Measurements from ENCODE around the gene BMPR1B. TPM values are rescaled to one million over a fixed set of nuclear protein-coding genes. Genes with fewer than 3 reads are reported as not detected.
"Not testable (repeated sequence)": the region's sequence is repeated elsewhere in the genome, so short reads cannot be mapped to it uniquely, and the experiment has no call there.

BMPR1B gene
- total RNA-seq, 1 experiment from 2014 or later: 0.35 TPM

DNA sequence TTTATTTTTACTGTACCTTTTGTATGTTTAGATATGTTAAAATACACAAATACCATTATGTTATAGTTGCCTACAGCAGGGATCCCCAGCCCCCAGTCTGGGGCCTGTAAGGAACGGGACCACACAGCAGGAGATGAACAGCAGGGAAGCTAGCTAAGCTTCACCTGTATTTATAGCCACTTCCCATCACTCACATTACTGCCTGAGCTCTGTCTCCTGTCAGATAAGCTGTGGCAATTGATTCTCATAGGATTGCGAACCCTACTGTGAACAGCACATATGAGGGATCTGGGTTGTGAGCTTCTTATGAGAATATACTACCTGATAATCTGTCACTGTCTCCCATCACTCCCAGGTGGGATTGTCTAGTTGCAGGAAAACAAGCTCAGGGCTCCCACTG, 73.9 kb downstream of the BMPR1B start:
- no peak overlapping the region for H3K23ac ChIP-seq (ENCODE audit: insufficient read length, low read depth, low read length)
- H3K4me2 ChIP-seq (ENCODE audit: insufficient read depth, insufficient read length, low read length): no peak overlapping the region
- H3K18ac ChIP-seq (ENCODE audit: insufficient read length, low read depth, low read length): no peak overlapping the region
- no peak overlapping the region for H2AK5ac ChIP-seq (ENCODE audit: insufficient read length, low read length)
- no peaks in the 10 kb centered on the region for H3K27me3 Mint-ChIP-seq (ENCODE audit: low read depth)
- no peaks in the 10 kb centered on the region for H3K79me2 ChIP-seq (ENCODE audit: insufficient read depth, low read length)
- H3K23me2 ChIP-seq (ENCODE audit: insufficient read length, low read depth, low read length, poor library complexity, severe bottlenecking): no peaks in the 10 kb centered on the region
- H3K36me3 Mint-ChIP-seq (ENCODE audit: insufficient read depth in 1 of 3, low read depth in 3 of 3): no peaks in the 10 kb centered on the region
- TF ChIP-seq, protein P1, sequence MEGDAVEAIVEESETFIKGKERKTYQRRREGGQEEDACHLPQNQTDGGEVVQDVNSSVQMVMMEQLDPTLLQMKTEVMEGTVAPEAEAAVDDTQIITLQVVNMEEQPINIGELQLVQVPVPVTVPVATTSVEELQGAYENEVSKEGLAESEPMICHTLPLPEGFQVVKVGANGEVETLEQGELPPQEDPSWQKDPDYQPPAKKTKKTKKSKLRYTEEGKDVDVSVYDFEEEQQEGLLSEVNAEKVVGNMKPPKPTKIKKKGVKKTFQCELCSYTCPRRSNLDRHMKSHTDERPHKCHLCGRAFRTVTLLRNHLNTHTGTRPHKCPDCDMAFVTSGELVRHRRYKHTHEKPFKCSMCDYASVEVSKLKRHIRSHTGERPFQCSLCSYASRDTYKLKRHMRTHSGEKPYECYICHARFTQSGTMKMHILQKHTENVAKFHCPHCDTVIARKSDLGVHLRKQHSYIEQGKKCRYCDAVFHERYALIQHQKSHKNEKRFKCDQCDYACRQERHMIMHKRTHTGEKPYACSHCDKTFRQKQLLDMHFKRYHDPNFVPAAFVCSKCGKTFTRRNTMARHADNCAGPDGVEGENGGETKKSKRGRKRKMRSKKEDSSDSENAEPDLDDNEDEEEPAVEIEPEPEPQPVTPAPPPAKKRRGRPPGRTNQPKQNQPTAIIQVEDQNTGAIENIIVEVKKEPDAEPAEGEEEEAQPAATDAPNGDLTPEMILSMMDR (conservative IDR thresholded peaks at IDR 0.05): no peak
- no peaks in the 10 kb centered on the region for H3K9me3 ChIP-seq (ENCODE audit: control insufficient read depth, low read depth, low read length)
- H3K4me3 Mint-ChIP-seq: no peak overlapping the region
- H2BK5ac ChIP-seq (ENCODE audit: insufficient read length, low read length): no peak overlapping the region
- no peak overlapping the region for H4K91ac ChIP-seq (ENCODE audit: insufficient read length, low read depth, low read length)
- WGBS (ENCODE audit: extremely low coverage, insufficient read length, low lambda C conversion rate): no CpG with 5 or more reads among the region's 2 CpGs
- peaks cover 3% of the 10 kb centered on the region for H4K20me1 ChIP-seq (ENCODE audit: control insufficient read depth, insufficient read depth, insufficient read length)
- H3K4ac ChIP-seq (ENCODE audit: low read depth, low read length): no peak overlapping the region
- H3T11ph ChIP-seq (ENCODE audit: low read length): no peak overlapping the region
- peaks cover 4 to 6% of the 10 kb centered on the region in 2 experiments for H3K4me1 Mint-ChIP-seq
- H3K79me1 ChIP-seq (ENCODE audit: insufficient read depth, low read depth, low read length, poor library complexity, severe bottlenecking): no peaks in the 10 kb centered on the region
- no peak overlapping the region for H4K5ac ChIP-seq (ENCODE audit: insufficient read length, low read depth, low read length)
- DNase-seq: no peak
- no peaks in the 10 kb centered on the region for H3K9me3 Mint-ChIP-seq
- no peak overlapping the region for H3K27ac Mint-ChIP-seq
- no peak overlapping the region for H2BK120ac ChIP-seq (ENCODE audit: low read depth, low read length, poor library complexity, severe bottlenecking)
- H3K14ac ChIP-seq (ENCODE audit: insufficient read depth, low read length): no peak overlapping the region
- H3K27me3 ChIP-seq (ENCODE audit: insufficient read depth, low read length): no peaks in the 10 kb centered on the region
- H2BK12ac ChIP-seq (ENCODE audit: insufficient read length, low read depth, low read length): no peak overlapping the region
- H2AFZ ChIP-seq (ENCODE audit: low read length): no peak overlapping the region
- H3K27ac ChIP-seq (ENCODE audit: insufficient read length, low read depth, low read length): no peak overlapping the region
- no peak overlapping the region for H3K9ac ChIP-seq (ENCODE audit: extremely low read depth, insufficient read length, low read length)
- H2BK15ac ChIP-seq (ENCODE audit: low read depth, low read length): no peak overlapping the region
- H2BK20ac ChIP-seq (ENCODE audit: low read depth, low read length, poor library complexity, severe bottlenecking): no peak overlapping the region
- no peak overlapping the region for H3K56ac ChIP-seq (ENCODE audit: insufficient read length, low read depth, low read length)
- H4K8ac ChIP-seq (replicated peaks; ENCODE audit: insufficient read length, low read depth, low read length): no peak overlapping the region
- H3K4me1 ChIP-seq (ENCODE audit: insufficient read depth, low read length): no peaks in the 10 kb centered on the region

DNA sequence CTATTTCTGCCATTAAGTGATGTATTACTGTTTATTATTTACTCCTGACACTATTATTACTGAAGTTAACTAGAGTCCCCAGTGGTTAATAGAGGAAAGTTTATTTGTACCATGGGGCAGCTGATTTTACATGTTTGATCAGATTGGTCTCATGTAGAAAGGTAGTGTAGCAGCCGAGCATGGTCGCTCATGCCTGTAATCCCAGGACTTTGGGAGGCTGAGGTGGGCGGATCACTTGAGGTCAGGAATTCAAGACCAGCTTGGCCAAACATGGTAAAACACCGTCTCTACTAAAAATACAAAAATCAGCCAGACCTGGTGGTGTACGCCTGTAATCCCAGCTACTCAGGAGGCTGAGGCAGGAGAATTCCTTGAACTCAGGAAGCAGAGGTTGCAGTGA, 74.6 kb downstream of the BMPR1B start:
- not testable (repeated sequence) for H4K20me1 ChIP-seq (ENCODE audit: control insufficient read depth, insufficient read depth, insufficient read length); H2AK5ac ChIP-seq (ENCODE audit: insufficient read length, low read length); H3K79me2 ChIP-seq (ENCODE audit: insufficient read depth, low read length); H2BK12ac ChIP-seq (ENCODE audit: insufficient read length, low read depth, low read length); H3K4me1 Mint-ChIP-seq; H2BK120ac ChIP-seq (ENCODE audit: low read depth, low read length, poor library complexity, severe bottlenecking); H3K56ac ChIP-seq (ENCODE audit: insufficient read length, low read depth, low read length); H4K5ac ChIP-seq (ENCODE audit: insufficient read length, low read depth, low read length); H3K4me3 Mint-ChIP-seq; H3K4me1 ChIP-seq (ENCODE audit: insufficient read depth, low read length); H4K8ac ChIP-seq (replicated peaks; ENCODE audit: insufficient read length, low read depth, low read length); H3K36me3 Mint-ChIP-seq (ENCODE audit: insufficient read depth in 1 of 3, low read depth in 3 of 3); H3K23me2 ChIP-seq (ENCODE audit: insufficient read length, low read depth, low read length, poor library complexity, severe bottlenecking); DNase-seq; H3K9me3 Mint-ChIP-seq; H3K79me1 ChIP-seq (ENCODE audit: insufficient read depth, low read depth, low read length, poor library complexity, severe bottlenecking); H3K27me3 Mint-ChIP-seq (ENCODE audit: low read depth); H3K27me3 ChIP-seq (ENCODE audit: insufficient read depth, low read length); H3K27ac Mint-ChIP-seq; H4K91ac ChIP-seq (ENCODE audit: insufficient read length, low read depth, low read length); H2AFZ ChIP-seq (ENCODE audit: low read length); H3K18ac ChIP-seq (ENCODE audit: insufficient read length, low read depth, low read length); H3K14ac ChIP-seq (ENCODE audit: insufficient read depth, low read length); H3K27ac ChIP-seq (ENCODE audit: insufficient read length, low read depth, low read length); H3K4ac ChIP-seq (ENCODE audit: low read depth, low read length); H3K4me2 ChIP-seq (ENCODE audit: insufficient read depth, insufficient read length, low read length); H2BK20ac ChIP-seq (ENCODE audit: low read depth, low read length, poor library complexity, severe bottlenecking); H3T11ph ChIP-seq (ENCODE audit: low read length); H2BK5ac ChIP-seq (ENCODE audit: insufficient read length, low read length); H3K9ac ChIP-seq (ENCODE audit: extremely low read depth, insufficient read length, low read length); H2BK15ac ChIP-seq (ENCODE audit: low read depth, low read length); H3K23ac ChIP-seq (ENCODE audit: insufficient read length, low read depth, low read length); H3K9me3 ChIP-seq (ENCODE audit: control insufficient read depth, low read depth, low read length)
- WGBS (ENCODE audit: extremely low coverage, insufficient read length, low lambda C conversion rate): no CpG with 5 or more reads among the region's 5 CpGs

Measured in H9 (cell line).